ENCODE data around the gene RAB3C. TPM values are rescaled to one million over a fixed set of nuclear protein-coding genes. Genes with fewer than 3 reads are reported as not detected.
A peak's percentile ranks its signal among the peaks of the same experiment; 100 is the strongest.

Gene RAB3C
- total and polyA plus RNA-seq, 9 donors, result 0.07 to 0.69 (median 0.21) TPM

GRCh38 chr5:58852566-58852965, 269.7 kb downstream of the RAB3C start:
- H3K9me3 ChIP-seq (replicated peaks; ENCODE audit: control insufficient read depth, low read depth, low read length), result no peaks in the 10 kb centered on the region
- no CpG with 5 or more reads among the region's 1 CpG for WGBS (ENCODE audit: insufficient coverage)
- DNase-seq, result peak; percentile 49
- H3K4me1 ChIP-seq (ENCODE audit: control insufficient read depth, insufficient read depth, low read length), result peaks cover 3% of the 10 kb centered on the region
- H3K4me3 ChIP-seq (ENCODE audit: low read length), result no peak overlapping the region
- H3K36me3 ChIP-seq (ENCODE audit: control insufficient read depth, insufficient read depth, low read length), result no peaks in the 10 kb centered on the region
- no peaks in the 10 kb centered on the region for H3K27me3 ChIP-seq (ENCODE audit: control insufficient read depth, insufficient read depth, low read length)
- H3K27ac ChIP-seq (ENCODE audit: low read length), result no peak overlapping the region

GRCh38 chr5:58854441-58854840, 271.6 kb downstream of the RAB3C start:
- H3K4me3 ChIP-seq (ENCODE audit: low read length), result no peak overlapping the region
- DNase-seq, result no peak
- no peaks in the 10 kb centered on the region for H3K36me3 ChIP-seq (ENCODE audit: control insufficient read depth, insufficient read depth, low read length)
- no peak overlapping the region for H3K27ac ChIP-seq (ENCODE audit: low read length)
- 95% methylated on average over 2 of the region's 2 CpGs for WGBS (ENCODE audit: insufficient coverage)
- peaks cover 3% of the 10 kb centered on the region for H3K4me1 ChIP-seq (ENCODE audit: control insufficient read depth, insufficient read depth, low read length)
- H3K27me3 ChIP-seq (ENCODE audit: control insufficient read depth, insufficient read depth, low read length), result no peaks in the 10 kb centered on the region
- H3K9me3 ChIP-seq (replicated peaks; ENCODE audit: control insufficient read depth, low read depth, low read length), result no peaks in the 10 kb centered on the region

GRCh38 chr5:58855851-58856739, 273.2 kb downstream of the RAB3C start:
- H3K27me3 ChIP-seq (ENCODE audit: control insufficient read depth, insufficient read depth, low read length), result no peaks in the 10 kb centered on the region
- no peak overlapping the region for H3K4me3 ChIP-seq (ENCODE audit: low read length)
- no peaks in the 10 kb centered on the region for H3K9me3 ChIP-seq (replicated peaks; ENCODE audit: control insufficient read depth, low read depth, low read length)
- H3K36me3 ChIP-seq (ENCODE audit: control insufficient read depth, insufficient read depth, low read length), result no peaks in the 10 kb centered on the region
- H3K4me1 ChIP-seq (ENCODE audit: control insufficient read depth, insufficient read depth, low read length), result no peaks in the 10 kb centered on the region
- no peak overlapping the region for H3K27ac ChIP-seq (ENCODE audit: low read length)
- WGBS (ENCODE audit: insufficient coverage), result 80% methylated on average over 1 of the region's 8 CpGs
- no peak for DNase-seq

- no CpG with 5 or more reads among the region's 2 CpGs for WGBS (ENCODE audit: insufficient coverage)
- H3K36me3 ChIP-seq (ENCODE audit: control insufficient read depth, insufficient read depth, low read length), result no peaks in the 10 kb centered on the region
Observed at GRCh38 chr5:58857609-58858008, 274.7 kb downstream of the RAB3C start.

GRCh38 chr5:58860680-58861079, 277.8 kb downstream of the RAB3C start:
- H3K27me3 ChIP-seq (ENCODE audit: control insufficient read depth, insufficient read depth, low read length), result no peaks in the 10 kb centered on the region
- DNase-seq, result no peak
- H3K27ac ChIP-seq (ENCODE audit: low read length), result no peak overlapping the region
- H3K36me3 ChIP-seq (ENCODE audit: control insufficient read depth, insufficient read depth, low read length), result no peaks in the 10 kb centered on the region
- H3K4me3 ChIP-seq (ENCODE audit: low read length), result no peak overlapping the region
- no peaks in the 10 kb centered on the region for H3K4me1 ChIP-seq (ENCODE audit: control insufficient read depth, insufficient read depth, low read length)
- H3K9me3 ChIP-seq (replicated peaks; ENCODE audit: control insufficient read depth, low read depth, low read length), result no peaks in the 10 kb centered on the region

More at GRCh38 chr5:58857609-58858008, 274.7 kb downstream of the RAB3C start:
- no peak for DNase-seq
- H3K27me3 ChIP-seq (ENCODE audit: control insufficient read depth, insufficient read depth, low read length), result no peaks in the 10 kb centered on the region
- no peaks in the 10 kb centered on the region for H3K9me3 ChIP-seq (replicated peaks; ENCODE audit: control insufficient read depth, low read depth, low read length)
- H3K4me1 ChIP-seq (ENCODE audit: control insufficient read depth, insufficient read depth, low read length), result no peaks in the 10 kb centered on the region
- no peak overlapping the region for H3K4me3 ChIP-seq (ENCODE audit: low read length)
- no peak overlapping the region for H3K27ac ChIP-seq (ENCODE audit: low read length)

GRCh38 chr5:58868931-58869330, 286.1 kb downstream of the RAB3C start:
- no peaks in the 10 kb centered on the region for H3K9me3 ChIP-seq (replicated peaks; ENCODE audit: control insufficient read depth, low read depth, low read length)
- DNase-seq, result no peak
- no peak overlapping the region for H3K4me3 ChIP-seq (ENCODE audit: low read length)
- no peaks in the 10 kb centered on the region for H3K36me3 ChIP-seq (ENCODE audit: control insufficient read depth, insufficient read depth, low read length)
- no peaks in the 10 kb centered on the region for H3K4me1 ChIP-seq (ENCODE audit: control insufficient read depth, insufficient read depth, low read length)
- H3K27ac ChIP-seq (ENCODE audit: low read length), result no peak overlapping the region
- no peaks in the 10 kb centered on the region for H3K27me3 ChIP-seq (ENCODE audit: control insufficient read depth, insufficient read depth, low read length)
- 34% methylated on average over 2 of the region's 8 CpGs for whole genome bisulfite sequencing (ENCODE audit: insufficient coverage)

- H3K36me3 ChIP-seq (ENCODE audit: control insufficient read depth, insufficient read depth, low read length), result no peaks in the 10 kb centered on the region
- no peaks in the 10 kb centered on the region for H3K27me3 ChIP-seq (ENCODE audit: control insufficient read depth, insufficient read depth, low read length)
- no CpG with 5 or more reads among the region's 3 CpGs for WGBS (ENCODE audit: insufficient coverage)
- no peaks in the 10 kb centered on the region for H3K4me1 ChIP-seq (ENCODE audit: control insufficient read depth, insufficient read depth, low read length)
- no peak overlapping the region for H3K4me3 ChIP-seq (ENCODE audit: low read length)
- no peaks in the 10 kb centered on the region for H3K9me3 ChIP-seq (replicated peaks; ENCODE audit: control insufficient read depth, low read depth, low read length)
- peak; percentile 33 for DNase-seq
- no peak overlapping the region for H3K27ac ChIP-seq (ENCODE audit: low read length)
Observed at GRCh38 chr5:58871648-58872242, 288.9 kb downstream of the RAB3C start.

- no peak for DNase-seq
- Histone ChIP-seq H3K4me1 (ENCODE audit: control insufficient read depth, insufficient read depth, low read length) (no peaks in the 10 kb centered on the region), H3K27ac (ENCODE audit: low read length) (no peak overlapping the region), H3K9me3 (replicated peaks; ENCODE audit: control insufficient read depth, low read depth, low read length) (no peaks in the 10 kb centered on the region), H3K36me3 (ENCODE audit: control insufficient read depth, insufficient read depth, low read length) (no peaks in the 10 kb centered on the region), H3K27me3 (ENCODE audit: control insufficient read depth, insufficient read depth, low read length) (no peaks in the 10 kb centered on the region), H3K4me3 (ENCODE audit: low read length) (no peak overlapping the region)
- 74% methylated on average over 2 of the region's 5 CpGs for WGBS (ENCODE audit: insufficient coverage)
Observed at GRCh38 chr5:58872670-58873273, 289.9 kb downstream of the RAB3C start.

GRCh38 chr5:58875599-58875998, 292.7 kb downstream of the RAB3C start:
- H3K4me3 ChIP-seq (ENCODE audit: low read length), result no peak overlapping the region
- H3K27me3 ChIP-seq (ENCODE audit: control insufficient read depth, insufficient read depth, low read length), result no peaks in the 10 kb centered on the region
- H3K36me3 ChIP-seq (ENCODE audit: control insufficient read depth, insufficient read depth, low read length), result no peaks in the 10 kb centered on the region
- no peak for DNase-seq
- H3K4me1 ChIP-seq (ENCODE audit: control insufficient read depth, insufficient read depth, low read length), result no peaks in the 10 kb centered on the region
- H3K9me3 ChIP-seq (replicated peaks; ENCODE audit: control insufficient read depth, low read depth, low read length), result no peaks in the 10 kb centered on the region
- WGBS (ENCODE audit: insufficient coverage), result no CpG with 5 or more reads among the region's 3 CpGs
- H3K27ac ChIP-seq (ENCODE audit: low read length), result no peak overlapping the region

GRCh38 chr5:58885260-58885659, 302.4 kb downstream of the RAB3C start:
- no CpG with 5 or more reads among the region's 2 CpGs for WGBS (ENCODE audit: insufficient coverage)
- no peak overlapping the region for H3K4me3 ChIP-seq (ENCODE audit: low read length)

More at GRCh38 chr5:58885260-58885659, 302.4 kb downstream of the RAB3C start:
- Histone ChIP-seq H3K4me1 (ENCODE audit: control insufficient read depth, insufficient read depth, low read length) (no peaks in the 10 kb centered on the region), H3K36me3 (ENCODE audit: control insufficient read depth, insufficient read depth, low read length) (no peaks in the 10 kb centered on the region), H3K27ac (ENCODE audit: low read length) (no peak overlapping the region), H3K9me3 (replicated peaks; ENCODE audit: control insufficient read depth, low read depth, low read length) (peaks cover 2% of the 10 kb centered on the region), H3K27me3 (ENCODE audit: control insufficient read depth, insufficient read depth, low read length) (no peaks in the 10 kb centered on the region)
- DNase-seq, result no peak

Measured in muscle of leg (tissue), 11 donors.